Retina (tissue), 1 donor: ENCODE data around the gene DPM2.

Experiments
- DNase-seq: peaks from one replicate; pipeline ENCODE4 v3.0.0-alpha.2; 2016

DPM2 gene

DNA sequence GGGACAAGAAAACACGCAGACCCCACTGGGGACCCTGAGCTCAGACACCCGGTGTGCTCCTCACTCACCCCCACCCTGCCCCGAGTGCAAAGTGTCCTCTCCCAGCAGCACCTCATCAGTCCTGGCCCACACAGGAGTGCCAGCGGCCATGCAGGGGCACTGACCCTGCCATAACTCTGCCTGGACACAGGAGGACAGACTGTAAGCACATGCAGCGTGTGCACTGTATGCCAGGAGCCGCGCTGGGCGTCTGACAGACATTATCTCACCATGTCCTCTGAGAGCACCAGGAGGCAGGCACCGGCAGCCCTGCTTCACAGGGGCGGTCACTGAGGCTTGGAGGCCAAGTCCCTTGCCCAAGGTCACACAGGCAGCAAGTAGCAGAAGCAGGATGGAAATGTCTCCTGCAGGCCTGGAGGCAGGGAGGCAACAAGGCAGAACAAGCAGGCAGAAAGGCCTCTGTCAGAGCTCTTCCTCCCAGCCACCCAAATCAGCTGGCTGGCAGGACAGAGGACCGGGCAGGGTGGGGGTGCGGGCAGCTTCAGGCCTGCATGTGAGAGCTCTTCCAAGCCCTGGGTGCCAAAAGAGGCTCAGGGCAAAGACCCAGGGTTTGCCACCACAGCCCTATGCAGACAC lies 34.7 kb upstream of the DPM2 start:
- DNase-seq = no peak

DNA sequence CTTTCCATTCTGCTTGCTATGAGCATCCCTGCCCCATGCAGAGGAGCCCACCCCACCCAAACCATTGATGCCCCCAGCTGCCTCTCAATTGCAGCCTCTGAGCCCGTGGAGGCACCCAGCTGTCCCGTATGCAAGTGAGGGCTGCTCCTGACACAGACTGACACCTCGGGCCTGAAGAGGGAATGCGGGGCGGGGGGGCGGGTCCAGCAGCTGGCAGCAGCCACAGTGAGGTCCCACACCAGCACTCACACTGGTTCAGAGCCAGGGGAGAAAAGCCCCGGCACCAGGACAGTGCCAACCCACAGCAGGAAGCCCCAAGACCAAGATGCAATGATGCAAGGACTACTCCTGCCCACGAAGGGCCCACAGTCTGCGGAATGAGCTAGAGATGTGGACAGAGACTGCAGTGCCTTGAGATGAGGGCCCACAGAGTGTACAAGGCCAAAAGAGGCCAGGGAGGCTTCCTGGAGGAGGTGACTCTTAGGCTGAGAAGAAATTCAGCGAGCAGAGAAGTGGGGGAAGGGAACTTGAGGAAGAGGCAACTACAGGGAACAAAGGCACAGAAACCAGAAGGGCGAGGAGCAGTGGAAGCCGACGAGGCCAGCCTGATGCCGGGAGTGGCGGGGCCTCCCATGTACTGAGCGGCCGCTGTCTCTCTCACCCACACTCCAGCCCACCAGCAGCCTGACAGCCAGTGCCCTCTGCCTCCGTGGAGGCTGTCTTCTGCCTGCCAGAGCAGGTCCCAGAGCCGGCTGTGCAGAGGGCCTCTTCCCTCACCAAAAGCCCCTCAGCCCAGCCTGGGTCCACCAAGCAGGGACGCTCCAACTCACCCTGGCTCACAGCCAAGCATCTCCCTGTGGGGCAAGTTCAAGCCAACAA lies 33.9 kb upstream of the DPM2 start:
- DNase-seq = no peak

DNA sequence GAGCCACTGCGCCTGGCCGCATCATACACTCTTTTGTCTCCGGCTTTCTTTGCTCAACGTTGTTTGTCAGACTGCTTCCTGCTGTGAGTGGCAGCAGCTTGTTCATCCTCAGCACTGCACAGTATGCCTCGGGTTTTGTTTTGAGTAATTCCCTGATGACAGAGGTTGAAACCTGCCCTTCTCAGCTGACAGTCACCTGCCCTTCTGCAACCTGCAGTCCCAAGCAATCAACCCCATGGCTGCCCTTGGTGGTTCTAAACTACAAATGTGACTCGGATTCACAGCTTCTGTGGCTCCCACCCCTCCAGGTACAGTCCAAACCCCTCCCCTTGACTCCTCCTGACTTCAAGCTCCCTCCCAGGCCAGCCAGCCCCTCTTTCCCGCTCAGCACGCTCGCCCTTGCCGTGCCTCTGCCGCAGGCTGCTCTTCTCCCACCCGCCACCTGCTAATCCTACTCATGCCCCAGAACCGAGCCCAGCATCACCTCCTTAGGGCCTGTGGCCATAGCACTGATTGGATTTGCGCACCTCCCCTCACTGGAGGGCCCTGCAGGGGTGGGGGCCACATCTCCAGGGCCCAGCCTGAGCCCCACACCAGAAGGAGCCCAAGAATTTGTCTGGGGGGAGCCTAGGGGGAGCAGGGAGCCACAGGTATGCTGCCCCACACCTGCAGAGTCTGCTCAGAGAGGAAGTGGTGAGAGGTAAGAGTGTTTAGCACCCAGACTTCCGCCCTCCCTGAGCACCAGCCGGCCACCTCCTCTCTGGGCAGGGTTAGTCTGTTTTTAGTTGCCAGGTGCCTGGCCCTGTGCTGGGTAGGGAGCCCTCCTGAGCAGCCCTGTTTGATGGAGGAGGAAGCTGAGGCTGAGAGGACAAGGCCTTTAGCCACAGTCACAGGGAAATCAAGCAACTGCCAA lies 33.0 kb upstream of the DPM2 start:
- no peak for DNase-seq

DNA sequence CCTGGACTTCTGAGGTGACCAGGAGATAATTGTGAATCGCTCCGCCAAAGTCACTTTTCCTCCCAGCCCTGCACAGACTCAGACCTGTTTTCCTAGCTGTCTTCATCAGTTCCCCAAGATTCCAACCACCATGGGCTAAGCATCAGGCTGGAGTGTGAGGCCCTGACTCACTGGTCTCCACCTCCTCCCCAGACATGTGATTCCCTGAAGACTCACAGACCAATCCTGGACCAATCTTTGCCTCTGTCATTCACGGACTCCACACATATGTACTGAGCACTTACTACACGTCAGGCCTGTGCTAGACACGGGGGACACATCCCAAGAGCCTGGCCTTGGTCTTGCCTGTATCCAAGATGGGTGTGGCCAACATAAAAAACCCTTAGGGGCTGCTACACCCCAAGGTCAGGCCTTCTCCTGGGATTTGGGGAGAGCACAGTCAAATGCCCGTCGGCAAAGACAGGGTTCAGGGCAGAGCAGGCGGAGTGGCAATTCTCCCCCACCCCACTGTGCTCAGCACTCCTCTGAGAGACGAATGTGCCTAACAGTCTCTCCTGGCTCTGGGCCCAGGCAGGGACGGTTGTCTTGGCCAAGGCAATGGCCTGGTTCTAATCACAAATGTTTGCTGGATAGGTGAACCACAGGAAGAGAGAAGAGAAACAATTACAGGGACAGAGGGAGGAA lies 31.2 kb upstream of the DPM2 start:
- no peak for DNase-seq

DNA sequence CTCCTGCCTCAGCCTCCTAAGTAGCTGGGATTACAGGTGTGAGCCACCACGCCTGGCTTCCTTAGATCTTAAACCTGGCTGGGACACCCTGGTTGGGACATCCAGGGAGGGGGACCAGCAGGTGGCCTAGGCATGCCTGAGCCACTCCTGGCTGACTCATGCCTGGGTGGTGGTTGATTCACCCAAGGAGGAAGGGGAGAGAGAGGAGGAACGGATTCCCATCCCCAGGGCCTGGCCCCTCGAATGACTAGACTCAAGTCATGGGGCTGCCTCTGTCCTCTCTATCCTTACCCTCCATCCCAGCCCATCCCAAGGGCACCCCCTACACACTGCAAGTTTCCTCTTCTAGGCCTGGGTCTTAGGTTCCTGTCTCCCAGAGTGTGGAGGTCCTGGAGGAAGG lies 30.4 kb upstream of the DPM2 start:
- DNase-seq = no peak

DNA sequence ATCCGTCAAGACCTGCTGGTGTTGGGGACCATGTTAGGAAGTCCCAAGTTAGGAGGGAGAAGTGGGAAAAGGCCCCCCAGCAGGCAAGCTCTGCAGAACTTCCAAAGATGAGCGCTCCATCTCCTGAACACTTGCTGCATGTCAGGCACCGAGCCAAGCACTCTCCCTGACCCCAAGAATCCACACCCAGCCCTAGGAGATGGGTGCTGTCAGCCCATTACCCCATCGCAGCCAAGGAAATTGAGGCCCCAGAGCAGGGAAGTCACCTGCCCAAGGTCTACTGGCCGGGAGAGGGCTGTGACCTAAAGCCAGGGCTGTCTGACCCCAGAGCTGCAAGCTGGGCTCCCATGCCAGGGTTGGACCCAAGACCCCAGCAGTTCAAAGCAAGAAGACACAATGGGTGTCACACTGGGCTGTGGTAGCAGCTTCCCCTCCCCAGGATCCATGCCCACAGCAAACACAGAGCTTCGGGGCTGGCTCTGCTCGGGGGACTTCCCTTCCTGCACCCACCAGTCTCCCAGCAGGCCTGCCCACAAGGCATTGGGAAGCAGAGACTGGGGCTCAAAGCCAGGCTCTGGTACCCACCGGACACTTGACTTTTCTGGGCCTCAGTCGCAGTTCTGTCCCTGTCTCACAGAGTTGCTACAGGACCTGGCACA lies 29.6 kb upstream of the DPM2 start:
- DNase-seq = no peak

DNA sequence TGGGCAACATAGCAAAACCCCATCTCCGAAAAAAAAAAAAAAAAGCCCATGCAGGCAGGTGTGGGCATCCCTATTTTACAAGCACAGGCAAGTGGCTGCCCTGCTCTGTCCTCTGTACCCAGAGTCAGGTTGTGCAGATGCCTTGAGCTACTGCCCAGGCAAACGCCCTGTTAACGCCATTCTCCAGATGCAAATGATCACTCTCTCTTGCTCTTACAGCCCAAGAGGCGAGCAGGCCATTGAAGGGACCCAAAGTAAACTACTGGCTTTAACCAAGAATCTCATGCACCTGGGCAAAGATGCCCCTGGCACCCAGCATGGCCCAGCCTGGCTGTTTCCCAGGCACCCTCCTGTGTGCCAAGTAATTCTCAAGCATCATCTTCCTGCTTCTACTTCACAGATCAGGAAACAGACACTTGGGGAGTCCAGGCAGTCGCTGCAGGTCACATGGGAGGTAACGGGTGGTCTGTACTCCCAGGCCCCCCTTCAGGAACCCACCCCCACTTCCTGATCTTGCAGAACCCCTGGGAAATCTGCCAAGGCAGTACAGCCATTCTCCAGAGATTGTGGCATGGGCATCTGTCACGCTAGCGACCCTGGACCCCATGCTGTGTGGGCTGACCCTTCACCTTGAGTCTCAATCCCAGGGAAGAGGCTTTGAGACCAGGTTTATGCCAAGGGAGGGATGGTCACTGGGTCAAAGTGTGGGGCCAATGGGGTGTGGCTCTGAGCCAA lies 28.9 kb upstream of the DPM2 start:
- no peak for DNase-seq

DNA sequence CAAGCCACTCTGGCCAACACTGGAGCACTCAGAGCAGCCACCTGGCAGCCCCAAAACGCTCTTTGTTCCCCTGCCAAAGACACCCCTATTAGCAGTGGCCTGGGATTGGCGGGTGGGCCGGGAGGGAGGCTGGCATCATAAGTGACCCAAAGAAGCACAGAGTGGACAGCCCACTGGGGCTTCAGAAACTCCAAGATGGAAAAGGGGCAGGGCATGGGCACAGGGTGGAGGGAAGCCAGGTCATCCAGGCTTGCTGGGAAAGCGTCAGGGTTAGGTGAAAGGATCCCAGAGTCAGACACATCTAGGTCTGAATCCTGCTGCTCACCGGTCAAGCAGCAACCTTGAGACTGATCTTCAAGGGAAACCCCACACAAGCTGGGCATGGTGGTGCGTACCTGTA lies 28.3 kb upstream of the DPM2 start:
- no peak for DNase-seq

DNA sequence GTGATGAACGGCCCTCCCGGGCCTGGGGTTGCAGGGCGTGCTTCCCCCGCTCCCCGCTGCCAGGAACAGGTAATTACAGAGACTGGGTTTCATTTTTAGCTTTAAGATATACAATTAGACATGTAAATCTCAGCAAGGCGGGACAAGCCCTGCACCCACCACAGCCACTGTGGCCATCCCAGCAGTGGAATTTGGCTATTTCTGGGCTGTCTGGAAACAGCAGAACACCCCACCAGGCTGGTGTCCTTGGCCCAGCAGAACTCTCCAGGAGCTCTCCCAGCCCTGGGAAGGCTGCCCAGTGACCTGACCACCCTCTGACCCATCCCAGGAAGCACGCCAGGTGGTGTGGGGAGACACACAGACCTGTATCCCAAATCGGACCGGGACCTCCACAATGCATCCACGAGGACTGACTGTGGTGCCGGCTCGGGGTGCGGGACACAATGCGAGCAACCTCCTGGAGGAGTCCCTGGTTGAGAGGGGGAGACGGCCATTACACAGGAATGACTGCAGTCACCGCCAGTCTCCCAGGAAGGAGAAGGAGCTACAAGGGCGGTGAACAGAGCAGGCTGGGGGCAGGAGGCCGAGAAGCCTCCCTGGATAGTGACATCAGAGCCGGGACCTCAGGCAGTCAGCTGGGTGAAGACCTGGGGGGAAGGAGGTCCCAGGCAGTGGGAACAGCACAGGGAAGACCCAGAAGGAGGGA lies 25.9 kb upstream of the DPM2 start:
- DNase-seq = no peak

DNA sequence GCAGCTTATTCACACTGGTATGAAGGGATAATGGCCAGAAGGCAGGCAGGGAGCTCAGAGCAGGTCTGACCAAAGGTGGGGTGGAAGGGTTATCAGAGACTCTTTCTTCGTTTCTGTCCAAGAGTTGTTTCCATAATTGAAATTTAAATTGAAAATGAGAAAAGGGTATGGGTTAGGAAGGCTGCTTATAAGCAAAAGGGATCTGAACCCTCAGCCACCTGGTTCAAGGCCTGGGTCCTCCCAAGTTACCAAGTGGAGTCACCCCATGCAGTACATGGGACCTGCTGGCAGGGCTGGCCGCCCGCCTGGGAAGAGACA lies 25.3 kb upstream of the DPM2 start:
- no peak for DNase-seq

DNA sequence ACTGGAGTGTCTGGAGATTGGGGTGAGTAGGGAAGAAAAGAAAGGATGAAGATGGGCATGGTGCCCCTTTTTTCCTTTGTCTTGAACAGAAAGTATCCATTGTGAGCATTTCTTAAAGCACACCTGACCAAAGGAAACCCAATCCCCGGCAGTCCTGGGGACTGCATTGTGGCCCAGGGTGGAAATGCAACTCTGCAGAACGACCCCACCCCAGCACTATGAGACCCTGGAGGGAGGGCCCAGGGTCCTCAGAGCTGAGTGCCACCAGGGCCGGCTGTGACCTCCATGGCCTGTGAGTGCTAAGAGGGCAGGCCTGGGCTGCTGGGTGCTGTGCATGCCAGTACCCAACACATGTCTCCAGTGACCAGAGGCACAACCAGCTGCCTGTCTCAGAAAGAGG lies 24.6 kb upstream of the DPM2 start:
- DNase-seq = no peak

DNA sequence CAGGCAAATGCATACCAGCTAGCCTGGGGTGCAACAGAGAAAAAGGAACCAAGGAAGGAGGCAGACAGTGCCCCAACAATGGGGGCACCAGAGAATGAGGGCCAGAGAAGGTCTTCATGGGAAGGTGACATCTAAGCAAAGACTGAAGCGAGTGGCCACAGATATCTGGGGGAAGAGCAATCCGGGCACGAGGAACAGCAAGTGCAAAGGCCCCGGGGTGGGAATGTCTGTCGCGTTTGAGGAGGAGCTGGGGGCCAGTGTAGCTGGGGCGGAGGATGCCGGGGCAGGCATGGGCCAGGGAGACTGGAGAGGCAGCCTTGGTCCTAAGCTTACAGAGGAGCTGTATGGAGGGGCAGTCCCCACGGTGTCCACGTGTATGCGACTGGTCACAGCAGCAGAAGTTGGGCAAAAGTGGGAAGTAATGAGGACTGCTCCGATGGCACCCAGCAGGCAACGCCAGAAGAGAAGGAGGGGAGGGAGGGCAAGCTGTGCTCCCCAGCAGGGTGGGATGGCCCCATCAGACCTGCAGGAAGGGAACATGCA lies 24.0 kb upstream of the DPM2 start:
- no peak for DNase-seq

DNA sequence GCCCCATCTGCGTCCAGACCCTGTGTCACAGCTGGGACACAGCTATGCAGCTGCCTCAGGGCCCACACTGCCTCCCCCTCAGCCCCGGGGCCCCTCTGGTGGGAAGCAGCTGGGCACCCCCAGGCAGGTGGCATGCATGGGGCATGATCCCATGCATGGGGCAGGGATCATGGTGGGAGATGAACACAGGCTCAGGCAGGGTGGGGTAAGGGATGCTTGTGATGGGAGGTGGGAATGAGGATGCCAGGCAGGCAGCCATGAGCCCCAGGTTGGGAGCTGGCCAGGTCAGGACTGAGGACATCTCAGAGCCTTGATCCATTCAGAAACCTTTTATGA lies 23.5 kb upstream of the DPM2 start:
- no peak for DNase-seq

DNA sequence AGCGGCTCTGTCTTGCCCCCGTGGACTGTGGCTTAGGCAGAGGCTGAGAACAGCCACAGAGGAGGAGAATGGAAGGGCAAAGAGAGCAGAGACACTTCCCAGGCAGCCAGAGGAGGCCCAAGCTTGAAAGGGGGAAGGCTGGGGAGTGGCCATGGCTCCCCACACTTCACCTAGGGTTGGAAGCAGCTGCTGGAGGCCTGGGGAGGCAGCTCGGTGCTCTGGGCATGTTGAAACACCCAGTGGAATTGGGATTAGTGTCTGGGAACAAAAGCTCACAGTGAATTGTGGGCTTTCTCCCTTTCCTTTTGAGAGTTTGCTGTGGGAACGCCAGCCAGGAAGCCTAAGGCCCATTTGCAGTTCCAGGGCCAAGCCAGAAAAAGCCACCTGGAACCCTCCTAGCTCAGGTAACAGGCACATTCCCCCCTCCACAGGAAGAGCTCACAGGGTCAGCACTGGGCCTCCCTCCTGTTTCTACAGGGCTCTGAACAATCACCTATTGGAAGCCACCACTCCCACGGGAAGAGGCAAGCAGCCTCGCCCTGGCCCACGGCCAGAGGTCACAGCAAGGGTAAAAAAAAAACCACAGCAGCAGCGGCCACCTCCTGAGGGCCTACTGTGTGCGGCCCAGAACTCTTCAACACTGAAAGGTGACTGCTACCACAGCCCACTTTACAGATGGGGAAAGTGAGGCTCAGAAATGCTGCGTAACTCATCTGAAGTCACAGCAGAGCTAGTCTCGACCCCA lies 22.9 kb upstream of the DPM2 start:
- no peak for DNase-seq

DNA sequence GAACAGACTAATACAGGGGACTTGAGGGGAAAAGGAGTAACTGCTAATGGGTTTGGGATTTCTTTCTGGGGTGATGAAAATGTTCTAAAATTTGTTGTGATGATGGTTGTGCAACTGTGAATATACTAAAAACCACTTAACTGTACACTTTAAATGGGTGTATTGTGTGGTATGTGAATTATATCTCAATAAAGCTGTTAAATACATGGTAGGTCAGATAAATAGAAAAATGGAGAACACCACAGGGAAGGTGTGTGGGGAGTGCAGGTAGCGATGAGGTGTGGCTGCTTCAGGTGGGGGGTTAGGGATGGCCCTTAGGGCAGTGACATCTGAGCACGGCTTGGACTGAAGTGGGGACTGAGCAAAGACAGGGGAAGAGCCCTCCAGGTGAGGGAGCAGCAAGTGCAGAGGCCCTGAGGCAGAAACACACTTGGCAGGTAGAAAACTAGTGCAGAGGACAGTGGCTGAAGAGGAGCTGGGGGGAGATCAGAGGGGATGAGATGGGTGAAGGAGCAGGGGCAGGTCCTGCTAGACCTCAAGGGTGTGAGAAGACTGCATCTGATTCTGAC lies 22.3 kb upstream of the DPM2 start:
- no peak for DNase-seq

DNA sequence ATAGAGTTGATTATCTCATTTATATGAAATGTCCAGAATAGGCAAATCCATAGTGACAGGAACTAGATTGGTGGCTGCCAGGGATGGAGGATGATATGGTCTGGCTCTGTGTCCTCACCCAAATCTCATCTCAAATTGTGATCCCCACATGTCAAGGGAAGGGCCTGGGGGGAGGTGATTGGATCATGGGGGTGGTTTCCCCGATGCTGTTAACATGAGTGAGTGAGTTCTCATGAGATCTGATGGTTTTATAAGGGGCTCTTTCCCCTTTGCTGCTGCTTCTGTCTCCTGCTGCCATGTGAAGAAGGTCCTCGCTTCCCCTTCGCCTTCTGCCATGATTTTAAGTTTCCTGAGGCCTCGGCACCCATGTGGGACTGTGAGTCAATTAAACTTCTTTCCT lies 21.7 kb upstream of the DPM2 start:
- no peak for DNase-seq

DNA sequence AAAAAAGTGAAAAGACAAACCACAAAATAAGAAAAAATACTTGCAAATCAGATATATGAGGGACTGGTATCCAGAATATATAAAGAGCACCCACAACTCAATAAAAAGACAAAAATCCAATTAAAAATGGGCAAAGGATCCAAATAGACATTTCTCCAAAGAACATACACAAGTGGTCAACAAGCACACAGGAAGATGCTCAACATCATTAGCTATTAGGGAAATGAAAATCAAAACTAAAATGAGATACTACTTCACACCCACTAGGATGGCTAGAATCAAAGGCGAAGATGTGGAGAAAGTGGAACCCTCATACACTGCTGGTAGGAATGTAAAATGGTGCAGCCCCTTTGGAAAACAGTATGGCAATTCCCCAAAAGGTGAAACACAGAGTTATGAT lies 21.1 kb upstream of the DPM2 start:
- DNase-seq = no peak

DNA sequence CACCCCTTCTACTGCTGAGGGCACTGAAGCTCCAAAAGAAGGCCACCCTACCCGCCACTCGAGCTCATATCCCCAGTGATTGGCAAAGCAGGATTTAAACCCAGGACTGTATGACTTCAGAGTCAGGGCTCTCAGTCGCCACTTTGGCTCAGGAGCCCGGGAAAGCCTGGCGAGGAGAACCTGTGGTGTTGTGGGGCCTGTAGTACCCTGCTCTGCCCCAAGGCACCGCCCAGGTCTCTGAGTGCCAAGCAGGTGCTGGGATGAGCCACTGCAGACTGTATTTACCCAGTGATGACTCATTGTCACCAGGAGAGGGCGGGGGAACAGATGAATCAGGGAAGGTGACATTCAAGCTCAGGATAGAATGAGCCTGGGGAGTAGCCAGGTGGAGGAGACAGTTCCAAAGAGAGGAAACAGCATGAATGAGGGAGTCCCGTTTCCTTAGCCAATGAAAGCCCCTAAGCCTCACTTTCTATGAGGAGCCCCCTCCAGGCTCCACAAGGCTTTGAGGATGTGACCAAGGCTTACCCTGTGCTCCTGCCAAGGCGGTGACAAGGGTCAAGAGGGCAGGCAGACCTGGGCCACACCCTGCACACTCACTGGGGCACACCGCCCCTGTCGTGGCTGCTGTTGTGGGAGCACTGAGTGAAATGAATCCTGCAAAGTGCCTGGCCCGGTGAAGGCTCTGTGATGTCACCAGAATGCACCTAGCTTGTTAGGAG lies 17.8 kb upstream of the DPM2 start:
- no peak for DNase-seq

DNA sequence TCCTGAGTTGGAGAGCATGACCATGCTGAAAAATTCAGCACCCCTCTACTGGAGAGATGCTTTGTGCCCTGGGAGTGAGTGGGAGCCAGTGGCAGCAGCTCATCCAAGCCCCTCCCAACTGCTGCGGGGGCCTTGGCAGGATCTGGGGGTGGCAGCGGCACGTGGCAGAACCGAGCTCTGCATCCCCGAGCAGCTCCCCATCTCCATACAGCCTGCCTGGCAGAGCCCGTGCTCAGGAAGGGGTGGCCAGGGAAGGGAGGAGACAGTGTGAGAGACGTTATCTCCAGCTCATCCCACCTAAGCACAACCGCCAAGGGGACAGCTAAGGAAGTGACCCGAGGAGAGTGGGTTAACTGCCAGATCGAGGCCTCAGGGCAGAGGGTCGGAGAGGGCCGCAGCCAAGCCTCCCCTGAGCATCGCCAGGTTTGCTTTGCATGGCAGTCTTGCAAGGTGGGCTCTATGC lies 17.2 kb upstream of the DPM2 start:
- no peak for DNase-seq
